ENCODE results near the gene C17orf67.

DNA sequence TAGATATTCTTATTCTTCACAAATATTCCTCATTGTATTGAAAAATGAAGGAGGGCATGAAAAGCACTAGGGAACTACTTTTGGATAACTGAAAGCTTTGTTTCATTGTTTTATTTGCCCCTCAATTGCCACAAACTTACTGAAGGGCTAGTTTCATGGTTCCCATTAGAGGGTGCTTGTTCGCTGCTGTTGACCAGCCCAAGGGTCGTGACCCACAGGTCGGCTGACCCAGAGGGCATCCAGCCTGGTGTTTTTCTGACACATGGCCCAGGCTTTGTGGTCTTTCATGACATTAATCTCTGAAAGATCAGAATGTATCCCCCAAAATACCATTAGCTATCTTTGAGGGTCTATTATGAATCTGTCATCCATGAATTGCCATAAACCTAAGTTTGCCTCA is 30.3 kb upstream of the C17orf67 start:
- TF ChIP-seq ARNT (IDR thresholded peaks at IDR 0.05) (no peak), FOXA1 (IDR thresholded peaks at IDR 0.05) (no peak), SUZ12 (IDR thresholded peaks at IDR 0.05) (no peak), SP1 (IDR thresholded peaks at IDR 0.05) (no peak), FOXM1 (IDR thresholded peaks at IDR 0.05; ENCODE audit: borderline replicate concordance) (no peak), ZNF384 (IDR thresholded peaks at IDR 0.05) (no peak), BHLHE40 (IDR thresholded peaks at IDR 0.05; ENCODE audit: borderline replicate concordance) (no peak), TARDBP (IDR thresholded peaks at IDR 0.05) (no peak)

Data from HEK293T (cell line).